GM18858 (cell line): ENCODE results near the gene NRIP2.
"Not testable (repeated sequence)": the region's sequence is repeated elsewhere in the genome, so short reads cannot be mapped to it uniquely, and the experiment has no call there.

Experiments used
- ATAC-seq: cut with Tn5 transposase; IDR thresholded peaks from one replicate; pipeline ENCODE4 v1.9.1; 2021; ENCODE audit not compliant: unreplicated experiment

NRIP2 gene, protein sequence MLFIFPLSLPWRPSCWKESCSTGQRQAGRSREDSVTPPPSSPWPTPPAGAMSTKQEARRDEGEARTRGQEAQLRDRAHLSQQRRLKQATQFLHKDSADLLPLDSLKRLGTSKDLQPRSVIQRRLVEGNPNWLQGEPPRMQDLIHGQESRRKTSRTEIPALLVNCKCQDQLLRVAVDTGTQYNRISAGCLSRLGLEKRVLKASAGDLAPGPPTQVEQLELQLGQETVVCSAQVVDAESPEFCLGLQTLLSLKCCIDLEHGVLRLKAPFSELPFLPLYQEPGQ

DNA sequence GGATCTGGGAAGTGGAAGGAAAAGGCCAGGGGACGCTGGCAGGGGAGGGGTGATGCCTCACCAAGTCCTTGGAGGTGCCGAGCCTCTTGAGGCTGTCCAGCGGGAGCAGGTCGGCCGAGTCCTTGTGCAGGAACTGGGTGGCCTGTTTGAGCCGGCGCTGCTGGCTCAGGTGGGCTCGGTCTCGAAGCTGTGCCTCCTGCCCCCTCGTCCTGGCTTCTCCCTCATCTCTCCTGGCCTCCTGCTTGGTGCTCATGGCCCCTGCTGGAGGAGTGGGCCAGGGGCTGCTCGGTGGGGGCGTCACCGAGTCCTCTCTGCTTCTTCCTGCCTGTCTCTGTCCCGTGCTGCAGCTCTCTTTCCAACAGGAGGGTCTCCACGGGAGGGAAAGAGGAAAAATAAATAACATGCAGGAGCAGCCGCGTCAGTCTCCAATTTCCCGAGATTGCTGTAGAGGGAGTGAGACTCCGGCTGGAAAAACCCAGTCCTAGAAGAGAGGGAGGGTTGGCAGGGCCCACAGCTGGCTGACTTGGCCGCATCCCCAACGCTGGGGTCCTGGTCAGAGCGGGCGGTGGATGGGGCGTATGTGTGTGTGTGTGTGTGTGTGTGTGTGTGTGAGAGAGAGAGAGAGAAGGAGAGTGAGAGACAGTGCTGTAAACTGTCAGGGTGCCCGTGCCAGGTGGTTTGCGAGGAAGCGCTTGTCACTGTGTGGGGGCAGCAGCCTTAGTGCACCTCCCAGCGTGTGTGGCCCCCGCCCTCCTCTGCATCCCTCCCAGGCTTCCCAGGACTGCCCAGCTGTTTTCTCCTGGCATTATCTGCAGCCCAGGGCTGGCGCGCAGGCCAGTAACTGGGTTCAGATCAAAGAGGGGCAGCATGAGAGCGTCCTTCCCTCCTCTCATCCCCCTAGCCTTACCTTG, at the start of gene NRIP2:
TSS of gene NRIP2 (minus strand) at position 455 of the 911 bp plus-strand sequence. CDS start at position 403, 52 bp downstream.
- ATAC-seq = no peak

DNA sequence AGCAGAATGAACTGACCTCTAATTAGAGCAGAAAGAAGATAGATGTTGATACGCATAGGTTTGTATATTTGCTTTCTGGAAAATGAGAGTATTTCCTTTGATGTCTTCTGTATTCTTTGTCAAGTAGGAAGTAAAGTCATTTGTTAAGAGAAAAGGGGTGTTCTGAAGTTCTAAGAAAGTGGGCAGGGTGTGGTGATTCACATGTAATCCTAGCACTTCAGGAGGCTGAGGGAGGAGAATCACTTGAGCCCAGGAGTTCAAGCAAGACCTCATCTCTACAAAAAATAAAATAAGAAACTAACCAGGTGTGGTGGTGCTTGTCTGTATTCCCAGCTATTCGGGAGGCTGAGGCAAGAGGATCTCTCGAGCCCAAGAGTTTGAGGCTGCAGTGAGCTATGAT, 45.0 kb upstream of the NRIP2 start:
- ATAC-seq = no peak

DNA sequence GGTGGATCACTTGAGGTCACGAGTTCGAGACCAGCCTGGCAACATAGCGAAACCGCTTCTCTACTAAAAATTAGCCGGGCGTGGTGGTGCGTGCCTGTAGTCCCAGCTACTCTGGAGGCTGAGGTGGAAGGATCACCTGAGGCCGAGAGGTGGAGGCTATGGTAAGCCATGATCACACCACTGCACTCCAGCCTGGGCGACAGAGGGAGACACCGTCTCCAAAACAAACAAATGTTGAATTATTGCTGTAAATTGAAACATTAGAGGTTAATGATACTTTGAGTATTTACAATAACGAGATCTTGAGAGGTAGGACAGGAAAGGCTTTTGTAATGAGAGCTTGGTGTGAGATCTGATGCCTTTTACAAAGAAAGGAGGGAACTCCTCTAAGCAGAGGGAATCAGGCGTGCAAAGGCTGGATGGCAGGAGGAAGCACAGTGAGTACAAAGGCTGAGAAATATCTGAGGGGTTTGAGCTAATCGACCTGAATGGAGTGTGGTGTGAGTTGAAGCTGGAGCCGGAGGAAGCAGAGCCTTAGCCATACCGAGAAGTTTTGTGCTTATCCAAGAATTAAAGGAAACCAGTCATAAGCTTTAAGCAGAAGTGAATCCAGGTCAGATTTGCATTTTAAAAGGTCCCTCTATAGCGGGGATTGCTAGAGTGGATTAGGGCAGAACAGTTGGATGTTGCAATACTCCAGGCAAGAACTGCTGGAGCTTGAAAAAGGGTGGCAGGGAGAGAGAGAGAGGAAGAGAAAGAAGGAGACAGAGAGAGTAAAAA, 43.3 kb upstream of the NRIP2 start:
- no peak for ATAC-seq

DNA sequence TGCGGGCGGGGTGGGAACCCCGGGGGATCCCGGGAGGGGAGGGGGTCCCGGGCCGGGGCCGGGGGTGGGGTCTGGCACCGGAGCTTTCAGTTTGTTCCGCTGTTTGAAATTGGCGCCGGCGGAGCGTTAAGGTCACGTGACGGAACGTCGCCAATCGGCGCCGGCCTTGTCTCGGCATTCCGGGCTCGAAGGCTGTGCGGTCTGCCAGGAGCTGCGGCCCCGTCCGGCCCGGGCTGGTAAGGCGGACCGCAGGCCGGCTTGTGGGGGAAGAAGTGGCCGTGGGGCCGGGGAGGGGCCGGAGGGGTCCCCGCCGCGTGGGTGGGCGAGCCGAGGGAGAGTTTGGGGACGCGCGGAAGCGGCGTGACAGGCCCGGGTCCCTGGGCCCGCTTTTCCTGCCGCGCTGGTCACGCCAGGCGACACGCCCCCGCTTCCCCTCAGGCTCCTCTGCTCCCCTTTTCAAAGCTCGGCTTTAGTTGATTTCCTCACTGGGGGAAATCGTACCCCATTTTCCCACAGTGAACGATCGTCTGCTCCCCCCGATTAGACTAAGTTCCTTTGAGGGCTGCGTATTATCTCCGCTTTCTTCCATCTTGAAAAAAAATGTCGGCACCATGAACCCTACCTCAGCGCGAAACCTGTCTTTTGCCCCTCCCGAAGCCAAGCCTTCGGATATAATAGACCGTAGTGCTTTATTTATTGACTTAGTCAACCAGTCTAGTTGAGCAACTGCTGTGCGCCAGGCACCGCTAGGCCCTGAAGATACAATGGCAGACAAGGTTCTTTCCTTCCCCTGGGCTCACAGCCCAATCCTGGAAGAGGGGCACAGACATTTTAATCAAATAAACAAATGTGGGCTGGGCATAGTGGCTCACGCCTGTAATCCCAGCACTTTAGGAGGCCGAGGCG, 42.5 kb upstream of the NRIP2 start, which contains the start of the genes FOXM1 and RHNO1:
TSS of gene FOXM1 (minus strand) at position 128 of the 906 bp plus-strand sequence. CDS start 2,696 bp downstream, outside the sequence.
TSS of gene RHNO1 (plus strand) at position 177 of the 906 bp plus-strand sequence. CDS start 8,144 bp downstream, outside the sequence.
- peak; percentile 55 for ATAC-seq

DNA sequence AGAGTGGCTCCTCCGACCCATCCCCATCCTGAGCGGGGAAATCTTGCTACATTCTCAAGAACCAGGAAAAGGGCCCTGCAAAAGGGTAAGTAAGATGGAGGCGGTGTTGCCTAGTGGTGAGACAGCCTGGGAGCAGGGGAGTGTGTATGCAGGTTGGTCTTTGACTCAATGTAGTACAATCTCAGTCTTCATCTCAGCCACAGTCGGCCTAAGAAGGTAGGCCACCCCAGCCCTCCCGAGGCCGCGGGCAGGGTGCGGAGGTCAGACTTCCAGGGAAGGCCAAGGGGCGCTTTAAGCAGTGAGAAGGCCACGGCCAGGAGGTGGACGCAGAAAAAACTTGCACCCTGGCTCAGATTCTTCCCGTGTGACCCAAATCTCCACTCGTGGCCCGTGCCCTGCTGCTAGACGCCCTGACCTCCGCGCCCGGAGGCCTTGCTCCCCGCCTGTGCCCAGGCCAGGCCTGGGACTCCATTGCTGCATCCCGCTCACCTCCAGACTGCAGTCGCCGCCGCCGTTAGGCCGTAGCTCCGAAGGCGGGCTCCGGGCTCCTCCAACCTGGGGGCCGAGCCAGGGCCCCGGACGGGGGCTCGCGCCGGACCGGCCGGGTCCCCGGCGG, 41.7 kb upstream of the NRIP2 start:
- peak; percentile 20 for ATAC-seq

DNA sequence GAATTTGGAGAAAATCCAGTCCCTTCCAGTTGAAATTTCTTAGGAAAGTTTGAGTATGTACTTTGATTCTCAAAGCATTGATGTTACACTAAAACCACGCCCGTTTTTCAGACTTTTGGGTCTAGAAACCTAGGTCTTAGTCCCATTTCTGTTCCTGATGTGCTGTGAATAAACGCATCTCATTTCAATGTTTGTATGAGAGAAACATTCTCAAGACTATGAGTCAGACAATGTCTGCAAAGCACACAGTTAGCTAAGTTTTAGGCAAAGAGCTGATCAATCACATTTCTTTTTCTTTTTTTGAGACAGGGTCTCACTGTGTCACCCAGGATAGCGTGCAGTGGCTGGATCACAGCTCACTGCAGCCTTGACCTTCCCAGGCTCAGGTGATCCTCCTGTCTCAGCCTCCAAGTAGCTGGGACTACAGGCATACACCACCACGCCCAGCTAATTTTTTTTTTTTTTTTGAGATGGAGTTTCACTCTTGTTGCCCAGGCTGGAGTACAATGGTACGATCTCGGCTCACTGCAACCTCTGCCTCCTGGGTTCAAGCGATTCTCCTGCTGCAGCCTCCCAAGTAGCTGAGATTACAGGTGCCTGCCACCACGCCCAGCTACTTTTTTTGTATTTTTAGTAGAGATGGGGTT, 34.3 kb upstream of the NRIP2 start:
- not testable (repeated sequence) for ATAC-seq

DNA sequence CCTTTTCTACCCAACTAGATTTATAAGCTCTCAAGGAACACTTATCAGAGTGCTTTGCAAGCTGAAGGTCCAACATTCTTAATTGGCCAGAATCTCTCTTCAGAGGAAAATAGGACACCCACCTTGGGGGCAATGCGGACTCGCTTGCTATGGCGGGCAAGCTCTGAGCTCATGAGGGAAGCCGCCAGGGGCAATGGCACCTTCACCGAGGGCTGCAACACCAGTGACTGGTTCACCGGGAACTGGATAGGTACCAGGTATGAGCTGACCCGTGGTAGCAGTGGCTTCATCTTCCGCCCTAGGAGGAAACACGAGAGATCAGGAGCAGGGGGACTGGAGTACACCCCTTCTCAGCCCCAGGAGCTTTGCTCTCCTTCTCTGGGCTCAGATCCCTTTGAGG, 29.4 kb upstream of the NRIP2 start:
- ATAC-seq = no peak

DNA sequence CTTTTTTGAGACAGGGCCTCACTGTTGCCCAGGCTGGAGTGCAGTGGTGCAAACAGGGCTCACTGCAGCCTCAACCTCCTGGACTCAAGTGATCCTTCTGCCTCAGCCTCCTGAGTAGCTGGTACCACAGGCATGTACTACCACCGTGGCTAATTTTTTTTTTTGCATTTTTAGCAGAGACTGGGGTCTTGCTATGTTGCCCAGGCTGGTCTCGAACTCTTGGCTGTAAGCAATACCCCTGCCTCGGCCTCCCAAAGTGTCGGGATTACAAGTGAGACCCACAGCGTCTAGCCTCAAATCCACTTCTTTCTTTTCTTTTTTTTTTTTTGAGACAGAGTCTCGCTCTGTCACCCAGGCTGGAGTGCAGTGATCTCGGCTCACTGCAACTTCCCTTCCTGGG, 28.6 kb upstream of the NRIP2 start:
- not testable (repeated sequence) for ATAC-seq

DNA sequence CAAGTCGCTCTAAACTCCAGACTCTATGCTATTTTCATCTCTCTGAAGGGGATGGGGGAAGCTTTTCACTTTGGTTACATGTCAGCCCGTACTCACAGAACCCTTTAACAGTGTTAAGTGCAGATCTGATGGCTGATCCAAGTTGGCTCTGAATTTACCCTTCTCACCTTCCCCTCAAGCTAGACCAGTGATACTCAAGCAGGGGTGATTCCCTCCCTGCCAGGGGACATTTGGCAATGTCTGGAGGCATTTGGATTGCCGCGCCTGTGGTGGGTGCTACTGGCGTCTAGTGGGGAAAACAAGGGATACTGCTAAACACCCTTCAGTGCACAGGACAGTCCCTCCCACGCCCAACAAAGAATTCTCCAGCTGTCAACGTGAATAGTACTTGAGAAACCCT, 28.0 kb upstream of the NRIP2 start:
- no peak for ATAC-seq

DNA sequence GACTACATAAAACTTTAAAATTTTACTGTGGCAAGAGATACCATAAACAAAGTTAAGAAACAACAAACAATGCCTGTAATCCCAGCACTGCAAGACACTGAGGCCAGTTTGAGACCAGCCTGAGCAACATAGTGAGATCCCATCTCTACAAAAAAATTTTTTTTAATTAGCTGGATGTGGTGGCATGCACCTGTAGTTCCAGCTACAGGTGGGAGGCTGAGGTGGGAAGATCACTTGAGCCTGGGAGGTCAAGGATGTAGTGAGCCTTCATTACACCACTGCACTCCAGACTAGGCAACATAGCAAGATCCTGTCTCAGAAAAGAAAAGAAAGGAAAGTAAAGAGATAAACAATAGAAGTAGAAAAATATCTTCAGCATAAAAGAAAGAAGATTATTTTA, 25.3 kb upstream of the NRIP2 start:
- ATAC-seq = no peak

DNA sequence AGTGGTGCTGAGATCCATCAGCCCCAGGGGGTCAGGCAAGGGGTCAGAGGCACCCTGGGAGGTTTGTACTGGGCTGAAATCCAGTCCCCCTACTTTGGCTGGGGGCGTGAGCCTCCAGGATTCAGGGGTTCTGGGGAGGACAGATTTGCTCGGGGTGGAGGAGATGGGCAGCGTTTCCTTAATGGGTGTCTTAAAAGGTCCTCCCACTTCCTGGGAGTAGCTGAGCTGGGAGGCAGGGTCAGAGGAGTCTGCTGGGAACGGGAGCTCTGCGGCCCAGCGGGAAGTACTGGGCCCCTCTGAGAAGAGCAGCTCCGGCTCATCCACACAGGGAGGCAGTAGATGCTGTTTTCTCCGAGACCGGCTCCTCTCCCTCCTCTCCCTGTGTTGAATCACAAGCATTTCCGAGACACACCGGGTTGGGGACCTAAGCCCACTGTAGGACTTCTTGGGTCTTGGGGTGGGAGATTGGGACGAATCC, 24.1 kb upstream of the NRIP2 start:
- ATAC-seq = no peak

DNA sequence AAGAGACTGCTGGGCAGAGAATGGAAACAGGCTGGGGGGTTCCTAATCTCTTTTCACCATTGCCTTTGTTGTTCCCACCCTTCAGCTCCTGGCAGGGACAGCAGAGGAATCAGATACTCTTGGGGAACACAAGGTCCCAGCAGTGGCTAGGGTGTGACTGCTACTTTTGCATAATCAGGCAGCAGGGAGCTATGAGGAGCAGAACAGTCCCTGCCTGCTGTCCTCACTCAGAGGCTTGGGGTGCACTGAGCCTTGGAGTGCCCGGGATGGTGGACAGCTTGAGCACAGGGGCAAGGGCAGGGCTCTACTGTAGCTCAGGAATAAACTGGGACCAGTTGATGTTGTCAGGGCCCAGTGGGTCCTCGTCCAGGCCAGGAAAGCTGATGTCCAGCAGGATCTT, 23.5 kb upstream of the NRIP2 start:
- no peak for ATAC-seq

DNA sequence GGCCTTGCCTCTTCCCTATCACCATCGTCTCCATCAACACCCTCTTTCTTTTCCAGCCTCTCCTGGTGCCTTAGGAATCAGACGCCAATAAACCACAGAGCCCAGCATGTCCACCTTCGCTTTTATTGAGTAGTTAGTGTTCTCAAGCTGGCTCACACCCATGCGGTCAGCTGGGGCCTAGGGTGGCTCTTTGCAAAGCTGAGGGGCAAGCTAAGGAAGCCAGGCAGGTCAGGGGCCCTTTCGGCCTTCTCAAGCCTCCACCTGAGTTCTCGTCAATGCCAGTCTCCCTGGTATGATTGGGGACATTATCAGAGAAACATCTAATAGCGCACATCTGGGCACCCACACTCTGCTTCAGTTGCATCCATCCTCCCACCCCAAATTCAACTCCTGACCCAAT, 22.7 kb upstream of the NRIP2 start:
- ATAC-seq = no peak

DNA sequence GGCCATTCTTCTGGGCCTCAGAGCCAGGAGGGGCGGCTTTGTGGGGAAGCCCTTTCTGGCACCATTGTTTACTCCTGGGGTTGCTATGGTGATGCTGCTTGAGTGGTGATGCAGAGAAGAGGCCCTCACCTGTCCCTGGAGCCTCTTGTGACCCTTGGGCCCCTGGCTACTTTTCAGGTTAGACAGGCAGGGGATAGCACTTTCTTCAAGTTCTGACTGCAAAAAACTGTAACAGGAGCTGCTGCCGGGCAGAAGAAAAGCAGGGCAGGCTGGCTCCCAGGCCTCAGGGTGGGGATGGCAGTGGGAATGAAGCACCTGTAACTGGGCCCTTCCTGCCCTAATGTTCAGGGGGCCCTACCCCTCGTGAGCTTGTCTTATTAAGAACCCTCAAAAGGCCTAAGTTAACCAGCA, 22.2 kb upstream of the NRIP2 start, which contains the start of gene TEX52:
TSS of gene TEX52 (minus strand) at position 19 of the 411 bp plus-strand sequence. CDS start at position 6, 13 bp downstream.
- ATAC-seq = no peak

DNA sequence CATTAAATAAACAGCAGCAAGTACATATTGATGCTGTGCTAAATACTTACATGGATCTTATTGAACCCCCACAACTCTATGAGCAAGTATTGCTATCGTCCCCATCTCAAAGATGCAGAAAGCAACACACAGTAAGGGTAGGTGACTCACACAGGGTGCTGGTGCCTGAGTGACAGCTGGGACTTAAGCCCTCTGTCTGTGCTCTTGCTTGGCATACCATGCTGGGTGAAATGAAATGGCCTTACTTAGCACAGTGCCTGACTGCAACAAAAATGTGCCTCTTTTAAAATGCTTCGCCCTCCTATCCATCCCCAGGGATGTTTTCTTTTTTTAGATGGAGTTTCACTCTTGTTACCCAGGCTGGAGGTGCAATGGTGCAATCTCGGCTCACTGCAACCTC, 21.2 kb upstream of the NRIP2 start:
- no peak for ATAC-seq

DNA sequence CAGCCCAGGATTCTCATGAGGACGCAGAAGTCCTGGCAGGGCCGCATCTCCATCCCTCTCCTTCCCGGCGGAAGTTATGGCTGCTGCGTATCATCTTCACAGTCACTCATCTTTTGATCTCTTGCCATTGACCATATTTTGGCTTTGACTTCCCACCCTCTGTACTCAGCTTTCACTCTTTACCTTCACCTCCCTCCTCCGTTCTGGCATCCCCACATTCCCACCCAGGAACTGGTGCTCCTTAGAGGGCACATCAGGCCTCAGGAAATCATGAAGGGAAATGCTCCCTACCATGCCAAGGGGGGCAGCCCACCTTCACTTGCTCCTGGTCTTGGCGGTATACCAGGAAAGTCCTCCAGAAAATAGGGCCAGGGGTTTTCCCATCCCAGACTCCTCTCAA, 20.7 kb upstream of the NRIP2 start:
- no peak for ATAC-seq

DNA sequence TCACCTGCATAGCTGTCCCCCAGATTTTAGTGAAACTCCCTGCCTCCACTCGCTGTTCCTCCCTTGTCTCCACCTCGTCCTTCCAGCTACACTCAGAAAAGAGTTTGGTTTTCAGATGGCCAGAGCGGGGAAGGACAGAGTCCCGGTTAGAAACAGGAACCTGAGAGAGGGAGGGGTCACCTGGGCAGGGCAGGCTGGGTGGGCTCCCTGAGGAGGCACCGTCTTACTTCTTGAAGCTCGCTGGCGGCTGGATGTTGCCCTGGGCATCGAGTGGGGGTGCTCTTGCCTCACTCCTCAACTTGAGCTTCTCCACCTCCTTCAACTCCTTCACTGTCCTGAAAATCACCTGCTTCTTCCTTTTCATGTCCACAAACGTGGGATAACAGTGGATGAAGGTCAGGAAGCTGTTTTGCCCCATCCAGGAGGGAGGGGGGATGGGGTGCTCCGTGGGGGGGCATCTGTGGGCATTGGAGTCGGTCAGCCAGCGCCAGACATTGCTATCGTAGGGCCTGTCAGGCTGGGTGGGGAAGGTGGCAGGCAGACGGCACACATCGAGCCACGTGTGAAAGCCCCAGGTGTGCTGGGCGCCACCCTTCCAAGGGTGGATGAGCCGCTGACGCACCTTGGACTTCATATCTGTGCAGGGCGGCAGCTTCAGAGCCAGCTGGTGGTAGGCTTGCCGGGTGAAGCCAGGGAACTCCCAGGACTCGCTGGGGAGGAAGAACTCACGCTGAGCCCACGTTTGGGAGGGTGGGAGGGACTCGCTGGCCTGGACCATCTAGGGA, 20.0 kb upstream of the NRIP2 start:
- no peak for ATAC-seq

DNA sequence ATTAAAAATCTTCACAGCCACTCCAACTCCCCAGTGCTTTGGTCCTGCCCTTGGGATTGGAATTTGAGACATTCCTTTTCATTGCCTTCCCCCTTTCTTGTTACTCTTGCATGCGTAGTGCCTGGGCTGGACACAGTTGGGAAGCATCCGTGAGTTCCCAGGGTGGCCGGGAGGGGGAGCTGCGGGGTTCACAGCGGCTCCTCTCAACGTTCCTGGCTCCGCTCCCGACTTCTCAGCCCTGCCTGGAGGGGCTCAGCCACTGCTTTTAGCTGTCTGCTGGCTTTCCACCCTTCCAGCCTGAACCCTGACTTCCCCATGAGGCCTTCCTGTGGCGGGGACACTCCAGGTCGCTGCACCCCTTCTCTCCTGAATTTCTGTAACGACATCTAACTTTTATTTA, 18.8 kb upstream of the NRIP2 start:
- ATAC-seq = no peak
